Naive B cell (primary cell): Measurements from ENCODE around the gene SPCS2. TPM values are rescaled to one million over a fixed set of nuclear protein-coding genes. Genes with fewer than 3 reads are reported as not detected.
"Not testable (repeated sequence)": the region's sequence is repeated elsewhere in the genome, so short reads cannot be mapped to it uniquely, and the experiment has no call there.

Experiments used
- ATAC-seq, 2 donors: fragments of 150-1000 bp; cut with Tn5 transposase; 2 replicates each; pipeline ENCODE4 v1.10.0; 2021; ENCODE audit warnings: low read depth in 2 of 2, mild to moderate bottlenecking in 2 of 2, moderate library complexity in 2 of 2
- DNase-seq: peaks from one replicate; pipeline ENCODE4 v3.0.0; 2022
- H3K27ac Mint-ChIP-seq, 6 donors: one replicate each; pipeline ENCODE4 v1.8.0; 2020 to 2022; ENCODE audit warnings: mild to moderate bottlenecking in 6 of 6, mixed read lengths in 6 of 6, moderate library complexity in 5 of 6, inconsistent platforms in 2 of 6
- H3K27me3 Mint-ChIP-seq, 3 donors: one replicate each; pipeline ENCODE4 v1.8.0; 2021 to 2022; ENCODE audit warnings: mixed read lengths in 3 of 3, mild to moderate bottlenecking in 1 of 3
- H3K36me3 Mint-ChIP-seq, 2 donors: one replicate each; pipeline ENCODE4 v1.8.0; 2020 to 2022; ENCODE audit warnings: mixed read lengths in 2 of 2, inconsistent platforms in 1 of 2, mild to moderate bottlenecking in 1 of 2
- H3K4me1 Mint-ChIP-seq, 3 donors: one replicate each; pipeline ENCODE4 v1.8.0; 2020 to 2022; ENCODE audit warnings: mixed read lengths in 3 of 3, inconsistent platforms in 1 of 3, mild to moderate bottlenecking in 1 of 3, moderate library complexity in 1 of 3
- H3K4me3 Mint-ChIP-seq, 8 donors: one replicate each; pipeline ENCODE4 v1.8.0; 2020 to 2022; ENCODE audit warnings: mild to moderate bottlenecking in 8 of 8, mixed read lengths in 8 of 8, moderate library complexity in 8 of 8, inconsistent platforms in 2 of 8
- H3K9me3 Mint-ChIP-seq, 7 donors: one replicate each; pipeline ENCODE4 v1.8.0; 2020 to 2022; ENCODE audit warnings: mixed read lengths in 7 of 7, mild to moderate bottlenecking in 5 of 7, inconsistent platforms in 2 of 7, moderate library complexity in 1 of 7
- polyA plus RNA-seq, 6 donors: library from polyadenylated mRNA; unstranded; fragments of 300-500 nt; fragmentation: Illumina TruSeq; gene quantifications; one replicate each; pipeline ENCODE4 v1.2.3, GENCODE V29; 2021; ENCODE audit warnings: low read depth in 6 of 6

The SPCS2 gene
- polyA plus RNA-seq, 6 donors from 2014 or later, result 198 to 302 (median 265) TPM

DNA sequence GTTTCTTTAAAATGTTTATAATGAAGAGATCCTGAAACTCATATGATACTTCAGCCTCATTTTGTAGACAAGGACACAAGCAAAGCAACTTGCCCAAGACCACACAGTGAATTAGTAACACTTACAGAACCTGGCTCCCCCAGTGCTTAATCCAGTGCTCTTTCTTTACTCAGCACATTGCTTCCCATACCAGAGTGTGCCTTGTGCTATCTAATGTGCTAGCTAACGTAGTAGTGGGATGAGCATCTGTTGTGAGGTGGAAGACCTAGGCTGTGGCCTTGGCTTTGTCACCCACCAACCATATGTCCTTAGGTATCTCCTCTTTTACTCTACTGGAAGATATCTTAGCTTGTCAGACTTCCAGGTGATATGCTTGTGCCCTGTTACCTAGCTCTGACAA, 5.1 kb downstream of the SPCS2 start:
- Mint-ChIP-seq H3K27ac (peak overlapping the region; percentile 60 to 95 (median 88)), H3K4me1 (peaks cover 74 to 96% (median 89%) of the 10 kb centered on the region in 3 donors), H3K4me3 (peak overlapping the region in 7 of 8 donors; percentile 66 to 90 (median 77)), H3K9me3 (no peaks in the 10 kb centered on the region), H3K27me3 (no peaks in the 10 kb centered on the region), H3K36me3 (peaks cover 10 to 17% of the 10 kb centered on the region in 2 donors)
- DNase-seq (no peak), ATAC-seq (no peak)

DNA sequence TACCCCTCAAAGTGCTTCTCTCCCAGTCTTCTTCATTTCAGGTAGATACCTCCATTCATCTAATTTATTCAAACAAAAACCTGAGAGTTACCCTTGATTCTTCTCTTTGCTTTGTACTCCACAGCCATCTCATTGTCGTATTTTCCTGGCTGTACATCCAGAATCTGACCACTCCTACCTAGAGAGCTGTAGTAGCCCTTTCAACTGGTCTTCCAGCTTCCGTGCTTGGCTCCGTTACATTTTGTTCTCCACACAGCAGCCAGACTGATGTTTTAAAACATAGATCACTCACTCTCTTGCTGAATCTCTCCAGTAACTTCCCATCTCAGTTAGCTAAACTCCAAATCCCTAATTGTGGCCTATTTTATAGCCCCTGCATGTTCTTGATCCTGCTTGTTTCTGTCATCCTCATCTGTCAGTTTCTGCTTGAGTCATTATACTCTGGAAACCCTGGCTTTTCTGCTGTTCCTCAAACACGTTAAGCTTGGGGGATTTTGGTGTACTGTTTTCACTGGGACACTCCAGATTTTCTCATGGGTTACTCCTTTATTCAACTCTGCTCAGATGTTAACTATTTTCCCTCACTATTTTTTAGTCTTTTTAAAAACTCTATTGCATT, 7.4 kb downstream of the SPCS2 start:
- H3K36me3 Mint-ChIP-seq, result peaks cover 10 to 17% of the 10 kb centered on the region in 2 donors
- no peaks in the 10 kb centered on the region for H3K9me3 Mint-ChIP-seq
- DNase-seq (no peak), ATAC-seq (no peak)
- peak overlapping the region; percentile 12 to 85 (median 54) for H3K27ac Mint-ChIP-seq
- peak overlapping the region in 1 of 8 donors; percentile 8 for H3K4me3 Mint-ChIP-seq
- no peaks in the 10 kb centered on the region for H3K27me3 Mint-ChIP-seq
- peaks cover 68 to 92% (median 91%) of the 10 kb centered on the region in 3 donors for H3K4me1 Mint-ChIP-seq

DNA sequence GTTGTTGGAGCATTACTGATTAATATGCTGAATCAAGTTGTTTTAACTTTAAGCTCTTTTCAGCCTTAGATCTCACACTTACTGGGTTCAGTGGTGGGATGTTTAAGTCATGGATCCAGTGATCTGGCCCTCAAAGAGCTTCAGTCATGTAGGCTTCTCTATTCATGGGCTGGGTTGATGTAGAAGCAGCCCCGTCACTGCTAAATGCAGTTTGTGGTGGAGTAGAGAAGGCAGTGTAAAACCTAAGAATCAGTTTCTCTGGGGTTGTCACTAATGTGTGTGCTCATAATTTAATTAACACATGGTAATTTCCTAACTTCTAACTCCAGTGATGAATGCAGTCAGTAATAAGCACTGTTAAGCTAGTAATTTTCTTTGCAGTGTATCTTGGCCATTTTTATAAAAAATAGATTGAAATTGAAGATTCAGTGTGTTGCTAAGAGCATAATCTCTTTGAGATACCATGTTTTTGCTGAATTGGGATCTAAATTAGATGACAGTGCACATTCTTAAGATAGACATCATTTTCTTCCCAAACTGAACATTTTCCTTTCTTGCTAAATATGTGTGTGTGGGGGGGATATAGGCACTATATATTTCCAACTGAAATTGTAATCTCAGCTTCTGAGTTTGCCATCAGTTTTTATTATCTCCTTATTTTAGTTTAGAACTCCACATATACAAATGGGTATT, 9.0 kb downstream of the SPCS2 start:
- no peaks in the 10 kb centered on the region for H3K27me3 Mint-ChIP-seq
- H3K27ac Mint-ChIP-seq, result peak overlapping the region in 1 of 6 donors; percentile 23
- peaks cover 67 to 92% (median 88%) of the 10 kb centered on the region in 3 donors for H3K4me1 Mint-ChIP-seq
- peak overlapping the region in 1 of 8 donors; percentile 6 for H3K4me3 Mint-ChIP-seq
- DNase-seq (no peak), ATAC-seq (no peak)
- H3K36me3 Mint-ChIP-seq, result peaks cover 10 to 17% of the 10 kb centered on the region in 2 donors
- H3K9me3 Mint-ChIP-seq, result no peaks in the 10 kb centered on the region

DNA sequence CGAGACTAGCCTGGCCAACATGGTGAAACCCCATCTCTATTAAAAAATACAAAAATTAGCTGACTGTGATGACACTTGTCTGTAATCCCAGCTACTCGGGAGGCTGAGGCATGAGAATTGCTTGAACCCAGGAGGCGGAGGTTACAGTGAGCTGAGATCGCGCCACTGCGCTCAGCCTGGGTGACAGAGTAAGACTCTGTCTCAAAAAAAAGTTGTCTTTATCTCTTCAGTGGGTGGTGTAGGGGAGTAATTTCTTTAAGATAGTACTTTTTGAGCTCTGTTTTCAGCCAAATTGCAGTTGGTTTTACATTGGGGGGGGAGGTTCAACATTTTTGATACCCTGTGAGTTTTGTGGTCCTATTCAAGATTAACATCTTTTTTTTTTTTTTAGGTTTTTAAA, 11.1 kb downstream of the SPCS2 start:
- peak overlapping the region in 1 of 8 donors; percentile 76 for H3K4me3 Mint-ChIP-seq
- not testable (repeated sequence) for H3K9me3 Mint-ChIP-seq, ATAC-seq, DNase-seq, H3K27me3 Mint-ChIP-seq
- peaks cover 56 to 85% (median 81%) of the 10 kb centered on the region in 3 donors for H3K4me1 Mint-ChIP-seq
- peak overlapping the region in 5 of 6 donors; percentile 15 to 92 (median 26) for H3K27ac Mint-ChIP-seq
- peaks cover 10 to 17% of the 10 kb centered on the region in 2 donors for H3K36me3 Mint-ChIP-seq

DNA sequence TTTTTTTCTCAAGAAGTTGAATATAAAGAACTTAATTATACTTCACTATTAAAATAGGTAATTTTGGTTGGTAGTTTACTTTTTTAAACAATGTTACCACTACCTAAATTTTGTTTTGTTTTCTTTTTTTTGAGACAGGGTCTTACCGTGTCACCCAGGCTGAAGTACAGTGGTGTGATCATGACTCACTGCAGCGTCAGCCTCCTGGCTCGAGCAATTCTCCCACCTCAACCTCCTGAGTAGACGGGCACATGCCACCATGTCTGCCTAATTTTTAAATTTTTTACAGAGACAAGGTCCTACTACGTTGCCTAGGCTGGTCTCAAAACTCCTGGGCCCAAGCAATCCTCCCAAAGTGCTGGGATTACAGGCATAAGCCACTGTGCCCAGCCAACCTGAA, 17.6 kb downstream of the SPCS2 start:
- ATAC-seq (no peak), DNase-seq (no peak)
- Mint-ChIP-seq H3K27ac (no peak overlapping the region), H3K27me3 (no peaks in the 10 kb centered on the region), H3K9me3 (no peaks in the 10 kb centered on the region), H3K4me1 (peaks cover 21 to 34% (median 28%) of the 10 kb centered on the region in 3 donors), H3K36me3 (peaks cover 11 to 26% of the 10 kb centered on the region in 2 donors), H3K4me3 (no peak overlapping the region)

DNA sequence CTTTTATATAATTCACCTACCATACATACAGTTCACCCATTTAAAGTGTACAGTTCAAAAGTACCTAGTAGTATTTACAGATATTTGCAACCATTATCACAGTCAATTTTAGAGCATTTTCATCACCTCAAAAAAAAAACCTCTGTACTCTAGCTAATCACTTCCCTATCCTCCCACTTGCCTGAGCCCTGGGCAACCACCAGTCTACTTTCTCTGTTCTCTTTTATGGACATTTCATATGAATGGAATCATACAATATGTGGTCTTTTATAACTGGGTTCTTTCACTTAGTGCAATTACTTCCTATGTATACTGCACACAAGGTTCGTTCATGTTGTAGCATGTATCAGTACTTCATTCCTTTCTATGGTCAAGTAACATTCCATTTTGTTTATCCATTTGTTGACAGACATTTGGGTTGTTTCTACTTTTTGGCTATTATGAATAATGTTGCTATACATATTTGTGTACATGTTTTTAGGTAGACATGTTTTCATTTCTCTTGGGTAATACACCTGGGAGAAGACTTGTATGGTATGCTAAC, 21.9 kb downstream of the SPCS2 start:
- H3K27me3 Mint-ChIP-seq, result no peaks in the 10 kb centered on the region
- H3K27ac Mint-ChIP-seq, result peak overlapping the region in 2 of 6 donors; percentile 57 to 90
- DNase-seq (no peak), ATAC-seq (no peak)
- H3K4me3 Mint-ChIP-seq, result no peak overlapping the region
- H3K4me1 Mint-ChIP-seq, result peaks cover 8 to 27% (median 21%) of the 10 kb centered on the region in 3 donors
- no peaks in the 10 kb centered on the region for H3K9me3 Mint-ChIP-seq
- peaks cover 42 to 48% of the 10 kb centered on the region in 2 donors for H3K36me3 Mint-ChIP-seq

DNA sequence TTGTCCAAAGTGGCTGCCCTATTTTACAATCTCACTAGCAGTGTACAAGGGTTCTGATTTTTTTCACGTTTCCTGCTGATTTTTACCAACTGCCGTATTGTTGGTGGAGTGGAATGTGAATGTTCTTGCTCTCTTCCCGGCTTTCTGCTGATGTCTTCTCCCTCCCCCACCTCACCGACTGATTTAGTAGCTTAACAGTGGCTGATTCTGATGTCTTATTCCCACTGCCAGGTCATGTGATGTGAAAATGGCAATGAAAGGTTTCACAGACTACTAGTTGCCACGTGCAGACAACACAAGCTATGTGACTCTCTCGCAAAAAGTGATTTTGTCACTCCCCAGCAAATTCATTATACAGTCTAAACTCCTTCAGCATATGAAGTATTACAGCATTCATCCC, 22.4 kb downstream of the SPCS2 start:
- Mint-ChIP-seq H3K36me3 (peaks cover 47 to 48% of the 10 kb centered on the region in 2 donors), H3K27me3 (no peaks in the 10 kb centered on the region), H3K4me3 (no peak overlapping the region), H3K27ac (peak overlapping the region in 2 of 6 donors; percentile 50 to 74), H3K9me3 (no peaks in the 10 kb centered on the region), H3K4me1 (peaks cover 8 to 27% (median 21%) of the 10 kb centered on the region in 3 donors)
- DNase-seq (no peak), ATAC-seq (no peak)

DNA sequence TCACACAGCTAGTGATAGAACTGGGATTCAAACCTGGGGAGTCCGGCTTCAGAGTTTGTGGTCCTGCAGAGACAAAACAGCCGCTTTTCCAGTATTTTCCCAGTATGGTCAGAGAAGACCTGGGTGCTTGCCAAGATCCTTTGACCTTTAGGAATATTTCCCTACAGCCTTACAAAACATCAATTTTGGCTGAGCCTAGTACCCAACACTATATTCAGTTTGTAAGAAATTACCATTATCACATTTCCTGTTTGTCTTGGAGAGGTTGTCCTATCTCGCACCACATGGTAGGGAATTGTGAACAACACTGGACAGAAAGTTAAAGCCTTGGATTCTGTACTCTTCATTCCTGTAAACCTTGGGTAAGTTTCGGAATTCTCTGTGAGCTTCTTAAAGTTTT, 29.0 kb downstream of the SPCS2 start:
- Mint-ChIP-seq H3K9me3 (no peaks in the 10 kb centered on the region), H3K4me3 (no peak overlapping the region), H3K27ac (no peak overlapping the region), H3K4me1 (peaks cover 7 to 19% (median 13%) of the 10 kb centered on the region in 3 donors), H3K36me3 (peaks cover 20 to 33% of the 10 kb centered on the region in 2 donors), H3K27me3 (no peaks in the 10 kb centered on the region)
- DNase-seq (no peak), ATAC-seq (no peak)

DNA sequence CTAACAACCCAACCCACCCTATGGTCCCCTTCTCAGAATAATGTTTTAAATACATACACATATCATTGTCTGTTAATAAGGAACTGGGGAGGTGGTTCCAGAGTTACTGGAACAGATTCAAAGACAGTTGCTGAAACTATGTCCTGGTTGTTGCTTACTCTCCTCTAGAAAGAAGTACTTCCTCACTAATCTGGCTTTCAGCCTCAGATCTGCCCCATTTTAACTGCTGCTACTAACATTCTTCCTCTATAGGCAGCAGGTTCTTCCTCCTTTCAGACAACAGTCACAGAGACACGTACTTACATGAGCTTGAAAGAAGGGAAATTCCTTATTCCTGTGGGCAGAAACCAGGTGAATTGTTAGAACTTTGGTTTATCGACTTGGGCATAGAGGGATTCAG, 31.6 kb downstream of the SPCS2 start:
- Mint-ChIP-seq H3K4me3 (no peak overlapping the region), H3K36me3 (peaks cover 0 to 8% of the 10 kb centered on the region in 2 donors), H3K9me3 (no peaks in the 10 kb centered on the region), H3K27ac (peak overlapping the region in 1 of 6 donors; percentile 10), H3K27me3 (no peaks in the 10 kb centered on the region), H3K4me1 (peaks cover 0 to 4% (median 0%) of the 10 kb centered on the region in 3 donors)
- ATAC-seq, result no peak
- no peak for DNase-seq

DNA sequence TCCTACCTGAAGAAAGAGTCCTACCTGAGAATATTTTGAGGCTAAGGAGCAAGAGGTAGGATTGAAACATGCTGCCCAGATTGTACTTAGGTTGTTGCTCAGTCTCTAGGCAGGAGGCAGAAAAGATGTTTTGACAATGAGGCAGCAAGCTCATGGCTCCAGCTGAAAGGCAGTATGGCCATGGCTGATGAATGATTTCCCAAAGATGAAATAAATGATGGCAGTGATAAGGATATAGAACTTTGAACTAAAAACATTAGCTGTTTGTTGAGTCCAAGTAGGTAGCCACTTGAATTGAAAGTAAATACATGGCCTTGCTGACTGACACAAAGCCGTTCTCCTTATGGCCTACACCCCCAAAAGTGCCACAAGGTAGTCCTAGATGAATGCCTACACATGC, 32.8 kb downstream of the SPCS2 start:
- Mint-ChIP-seq H3K27ac (peak overlapping the region in 2 of 6 donors; percentile 12 to 65), H3K27me3 (no peaks in the 10 kb centered on the region), H3K4me1 (peaks cover 0 to 4% (median 3%) of the 10 kb centered on the region in 3 donors), H3K9me3 (no peaks in the 10 kb centered on the region), H3K4me3 (no peak overlapping the region), H3K36me3 (no peaks in the 10 kb centered on the region)
- DNase-seq (no peak), ATAC-seq (no peak)

DNA sequence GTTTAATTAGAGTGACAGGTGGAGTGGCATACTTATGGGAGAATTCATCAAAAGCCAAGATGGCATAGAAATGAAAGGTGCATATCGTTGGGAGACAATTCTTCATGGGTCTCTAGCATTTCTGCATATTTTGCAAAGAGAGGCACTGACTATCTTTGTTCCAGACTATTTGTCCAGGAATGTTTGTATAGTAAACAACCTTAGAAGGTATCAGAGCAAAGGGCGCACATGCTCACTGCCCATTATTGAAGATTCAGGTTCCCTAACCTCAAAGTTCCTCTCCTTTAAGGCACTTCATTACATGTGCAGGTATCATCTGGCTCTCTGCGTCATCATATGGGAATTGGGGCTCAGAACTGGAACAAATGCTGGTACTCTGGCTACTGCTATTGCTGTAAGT, 35.0 kb downstream of the SPCS2 start:
- Mint-ChIP-seq H3K27ac (no peak overlapping the region), H3K9me3 (no peaks in the 10 kb centered on the region), H3K4me1 (peaks cover 3 to 9% (median 4%) of the 10 kb centered on the region in 3 donors), H3K36me3 (no peaks in the 10 kb centered on the region), H3K4me3 (no peak overlapping the region), H3K27me3 (no peaks in the 10 kb centered on the region)
- DNase-seq (no peak), ATAC-seq (no peak)

DNA sequence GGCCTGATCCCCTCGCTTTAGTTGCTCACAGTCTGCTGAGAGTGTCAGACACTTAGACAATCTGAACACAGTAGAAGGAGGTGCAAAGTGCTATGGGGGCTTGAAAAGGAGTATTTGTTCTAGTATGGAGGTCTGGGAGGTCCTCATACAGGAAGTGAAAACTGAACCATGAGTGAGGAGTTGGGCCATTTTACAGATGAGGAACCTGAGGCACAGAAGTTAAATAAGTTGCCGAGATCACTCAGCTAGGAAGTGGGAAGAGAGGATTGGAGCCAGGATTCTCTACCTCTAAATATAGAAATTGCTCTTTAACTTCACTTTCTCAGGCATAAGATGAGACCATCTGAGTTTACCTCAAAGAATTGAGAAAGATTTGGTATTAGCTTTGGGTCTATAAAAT, 35.7 kb downstream of the SPCS2 start:
- Mint-ChIP-seq H3K27me3 (no peaks in the 10 kb centered on the region), H3K36me3 (no peaks in the 10 kb centered on the region), H3K27ac (peak overlapping the region in 5 of 6 donors; percentile 33 to 85 (median 47)), H3K4me3 (no peak overlapping the region), H3K4me1 (peaks cover 10 to 16% (median 10%) of the 10 kb centered on the region in 3 donors), H3K9me3 (no peaks in the 10 kb centered on the region)
- DNase-seq (no peak), ATAC-seq (no peak)

DNA sequence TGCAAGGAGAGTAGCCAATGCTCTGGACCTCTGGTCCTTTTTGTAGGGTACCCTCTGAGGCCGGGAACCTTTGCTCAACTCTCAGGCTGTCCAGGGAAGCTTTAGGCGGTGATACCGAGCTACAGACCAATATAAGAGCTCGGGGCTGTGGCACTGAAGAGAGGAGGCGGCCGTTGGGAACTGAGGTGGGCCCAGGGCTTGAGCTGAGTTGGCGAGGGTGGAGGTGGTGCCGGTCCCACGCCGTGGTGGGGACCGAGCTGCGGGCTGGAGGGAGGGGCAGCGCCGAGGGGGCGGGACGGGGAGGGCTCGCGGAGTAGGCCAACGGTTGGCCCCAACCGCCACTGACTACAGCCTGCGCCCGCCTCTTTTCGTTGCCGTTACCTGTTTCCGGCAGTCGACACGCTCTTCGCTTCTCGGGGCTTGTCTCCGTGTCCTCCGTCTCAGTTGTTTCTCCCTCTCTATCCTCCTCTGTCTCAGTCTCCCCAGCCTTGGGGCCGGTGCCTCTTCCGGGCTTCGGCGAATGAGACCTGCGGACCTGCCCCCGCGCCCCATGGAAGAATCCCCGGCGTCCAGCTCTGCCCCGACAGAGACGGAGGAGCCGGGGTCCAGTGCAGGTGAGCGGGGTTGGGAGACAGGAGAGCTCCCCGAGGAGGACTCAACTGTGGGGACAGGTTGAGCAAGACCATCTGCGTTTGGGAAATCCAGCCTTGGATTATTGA, 39.6 kb downstream of the SPCS2 start, which contains the start of gene NEU3:
Gene NEU3, plus strand, starts transcription at position 393 of the 719 bp plus-strand sequence. Its CDS starts 128 bp downstream, at position 521.
- peaks cover 23 to 48% (median 38%) of the 10 kb centered on the region in 3 donors for H3K4me1 Mint-ChIP-seq

More for the DNA sequence above, 39.6 kb downstream of the SPCS2 start, which contains the start of gene NEU3:
- Mint-ChIP-seq H3K27me3 (no peaks in the 10 kb centered on the region), H3K9me3 (no peaks in the 10 kb centered on the region), H3K27ac (peak within 1 kb of the TSS; percentile 75 to 95 (median 94)), H3K36me3 (no peaks in the 10 kb centered on the region), H3K4me3 (peak within 1 kb of the TSS; percentile 91 to 98 (median 96))
- ATAC-seq (peak; percentile 95 to 96), DNase-seq (peak; percentile 78)
